Caco-2 (cell line): ENCODE results near the gene CIB2. TPM values are rescaled to one million over a fixed set of nuclear protein-coding genes. Genes with fewer than 3 reads are reported as not detected.

ENCODE experiments used
- BruUV-seq: library from RNA; stranded (reverse); fragments of 400-500 nt; replicated peaks from 2 replicates; lab custom pipeline; 2021; lab: Mats Ljungman, UMichigan
- CTCF ChIA-PET: fragments of 300-600 bp; sonication (Branson Sonifier 250); formaldehyde crosslinking; loops from one replicate; lab custom pipeline; 2022; ENCODE audit warnings: antibody characterized with exemption; lab: Charles Lee
- POLR2A ChIA-PET: fragments of 300-600 bp; sonication (Branson Sonifier 250); formaldehyde crosslinking; loops from one replicate; lab custom pipeline; 2022; ENCODE audit warnings: antibody characterized with exemption; lab: Charles Lee
- DNase-seq, 2 experiments: peaks; one replicate each; pipeline versions ENCODE4 v3.0.0 to v3.0.0-alpha.2; 2020 to 2022
- H3K27me3 ChIP-seq: replicated peaks from 2 replicates; pipeline ENCODE4 v1.6.0; 2011; ENCODE audit warnings: low read length; ENCODE audit not compliant: control insufficient read depth, insufficient read depth
- H3K36me3 ChIP-seq: 2 replicates; pipeline ENCODE4 v1.5.1; 2011; ENCODE audit warnings: low read length; ENCODE audit not compliant: control insufficient read depth, insufficient read depth
- H3K4me1 ChIP-seq: fragments of 250-450 bp; sonication (Bioruptor Pico); 2 replicates; pipeline ENCODE4 v1.5.1; 2020; ENCODE audit warnings: mild to moderate bottlenecking
- H3K4me3 ChIP-seq: 2 replicates; pipeline ENCODE4 v1.5.1; 2011; ENCODE audit warnings: low read depth, mild to moderate bottlenecking, control low read depth, low read length
- H3K9me3 ChIP-seq: fragments of 250-450 bp; sonication (Bioruptor Pico); 2 replicates; pipeline ENCODE4 v1.5.1; 2020; ENCODE audit warnings: mild to moderate bottlenecking, moderate library complexity
- H3K27ac Mint-ChIP-seq: one replicate; pipeline ENCODE4 v1.8.0; 2022; ENCODE audit warnings: mixed read lengths; ENCODE audit not compliant: unreplicated experiment
- H3K27me3 Mint-ChIP-seq: one replicate; pipeline ENCODE4 v1.8.0; 2022; ENCODE audit warnings: mixed read lengths; ENCODE audit not compliant: insufficient read depth, unreplicated experiment
- H3K36me3 Mint-ChIP-seq: one replicate; pipeline ENCODE4 v1.8.0; 2022; ENCODE audit warnings: mild to moderate bottlenecking, mixed read lengths; ENCODE audit not compliant: insufficient read depth, unreplicated experiment
- H3K4me1 Mint-ChIP-seq: one replicate; pipeline ENCODE4 v1.8.0; 2022; ENCODE audit warnings: low read depth, mixed read lengths; ENCODE audit not compliant: unreplicated experiment
- H3K4me3 Mint-ChIP-seq: one replicate; pipeline ENCODE4 v1.8.0; 2022; ENCODE audit warnings: mild to moderate bottlenecking, moderate library complexity, mixed read lengths; ENCODE audit not compliant: unreplicated experiment
- H3K9me3 Mint-ChIP-seq: one replicate; pipeline ENCODE4 v1.8.0; 2022; ENCODE audit warnings: mixed read lengths; ENCODE audit not compliant: unreplicated experiment
- CTCF ChIP-seq, 2 experiments: fragments of 200-600 bp in 1 of 2; IDR thresholded peaks; 1 replicate in 1 of 2; 2 replicates in 1 of 2; pipeline versions ENCODE4 v1.5.1 to v1.8.0; 2011 to 2022; ENCODE audit warnings: antibody characterized with exemption in 1 of 2, control low read depth in 1 of 2, inconsistent platforms in 1 of 2, low read depth in 1 of 2, low read length in 1 of 2, mild to moderate bottlenecking in 1 of 2, moderate library complexity in 1 of 2; ENCODE audit not compliant: insufficient read depth in 1 of 2, severe bottlenecking in 1 of 2, unreplicated experiment in 1 of 2
- intact Hi-C: fragments of 100-400 bp; cut with micrococcal nuclease; formaldehyde crosslinking; loops from one replicate; pipeline ENCODE4 v1.10.0; 2022; ENCODE audit not compliant: unreplicated experiment
- total RNA-seq: library from RNA; stranded (reverse); gene quantifications from 2 replicates; pipeline ENCODE4 v1.2.3, GENCODE V29; 2022

Gene CIB2
- total RNA-seq, 1 experiment from 2014 or later, result 0.75 TPM

- Mint-ChIP-seq H3K27ac (no peak overlapping the region), H3K9me3 (no peaks in the 10 kb centered on the region), H3K4me3 (no peak overlapping the region), H3K4me1 (no peaks in the 10 kb centered on the region), H3K36me3 (no peaks in the 10 kb centered on the region), H3K27me3 (no peaks in the 10 kb centered on the region)
- POLR2A ChIA-PET, result no interaction called here
- H3K27me3 ChIP-seq, result no peaks in the 10 kb centered on the region
- no peaks in the 10 kb centered on the region for H3K4me1 ChIP-seq
- H3K36me3 ChIP-seq, result no peaks in the 10 kb centered on the region
- no peak overlapping the region for H3K4me3 ChIP-seq
- CTCF ChIA-PET, result no interaction called here
- H3K9me3 ChIP-seq, result no peaks in the 10 kb centered on the region
- no peak for DNase-seq
- no peak for TF ChIP-seq CTCF (IDR thresholded peaks at IDR 0.05; ENCODE audit: insufficient read depth in 1 of 2, low read depth in 1 of 2, low read length in 1 of 2, severe bottlenecking in 1 of 2, unreplicated experiment in 1 of 2)
- intact Hi-C loops, result no loop called here
- BruUV-seq, result no TSS peak
Observed at GRCh38 chr15:78175330-78175729, 44.1 kb upstream of the CIB2 start.

- H3K4me1 ChIP-seq, result no peaks in the 10 kb centered on the region
- no TSS peak for BruUV-seq
- Mint-ChIP-seq H3K4me1 (no peaks in the 10 kb centered on the region), H3K27ac (no peak overlapping the region), H3K27me3 (no peaks in the 10 kb centered on the region), H3K4me3 (no peak overlapping the region), H3K36me3 (peaks cover 6% of the 10 kb centered on the region), H3K9me3 (no peaks in the 10 kb centered on the region)
- H3K36me3 ChIP-seq, result no peaks in the 10 kb centered on the region
- no peaks in the 10 kb centered on the region for H3K9me3 ChIP-seq
- H3K4me3 ChIP-seq, result no peak overlapping the region
- H3K27me3 ChIP-seq, result no peaks in the 10 kb centered on the region
- intact Hi-C loops, result no loop called here
- ChIA-PET POLR2A (no interaction called here), CTCF (no interaction called here)
- no peak for DNase-seq
- no peak for TF ChIP-seq CTCF (IDR thresholded peaks at IDR 0.05; ENCODE audit: insufficient read depth in 1 of 2, low read depth in 1 of 2, low read length in 1 of 2, severe bottlenecking in 1 of 2, unreplicated experiment in 1 of 2)
Observed at GRCh38 chr15:78174401-78174800, 43.2 kb upstream of the CIB2 start.

- Mint-ChIP-seq H3K27me3 (no peaks in the 10 kb centered on the region), H3K4me3 (no peak overlapping the region), H3K36me3 (peaks cover 14% of the 10 kb centered on the region), H3K4me1 (no peaks in the 10 kb centered on the region), H3K9me3 (no peaks in the 10 kb centered on the region), H3K27ac (no peak overlapping the region)
- H3K36me3 ChIP-seq, result no peaks in the 10 kb centered on the region
- no TSS peak for BruUV-seq
- no peak overlapping the region for H3K4me3 ChIP-seq
- ChIA-PET POLR2A (no interaction called here), CTCF (no interaction called here)
- intact Hi-C loops, result no loop called here
- no peaks in the 10 kb centered on the region for H3K9me3 ChIP-seq
- H3K4me1 ChIP-seq, result no peaks in the 10 kb centered on the region
- DNase-seq, result no peak
- no peak for TF ChIP-seq CTCF (IDR thresholded peaks at IDR 0.05; ENCODE audit: insufficient read depth in 1 of 2, low read depth in 1 of 2, low read length in 1 of 2, severe bottlenecking in 1 of 2, unreplicated experiment in 1 of 2)
- no peaks in the 10 kb centered on the region for H3K27me3 ChIP-seq
Observed at GRCh38 chr15:78171864-78172472, 40.7 kb upstream of the CIB2 start.
